Neural progenitor cell (in vitro differentiated cells): ENCODE data around the gene MCL1.

Source experiments
- EZH2phosphoT487 ChIP-seq: fragments of 200-600 bp; sonication (generic); IDR thresholded peaks from 2 replicates; pipeline ENCODE4 v1.6.1; 2017; ENCODE audit warnings: antibody characterized with exemption
- TF ChIP-seq, protein P1 (sequence below): fragments of 200-600 bp; sonication (generic); IDR thresholded peaks from 2 replicates; pipeline ENCODE4 v1.5.1; 2017; ENCODE audit warnings: antibody characterized with exemption, mild to moderate bottlenecking

DNA sequence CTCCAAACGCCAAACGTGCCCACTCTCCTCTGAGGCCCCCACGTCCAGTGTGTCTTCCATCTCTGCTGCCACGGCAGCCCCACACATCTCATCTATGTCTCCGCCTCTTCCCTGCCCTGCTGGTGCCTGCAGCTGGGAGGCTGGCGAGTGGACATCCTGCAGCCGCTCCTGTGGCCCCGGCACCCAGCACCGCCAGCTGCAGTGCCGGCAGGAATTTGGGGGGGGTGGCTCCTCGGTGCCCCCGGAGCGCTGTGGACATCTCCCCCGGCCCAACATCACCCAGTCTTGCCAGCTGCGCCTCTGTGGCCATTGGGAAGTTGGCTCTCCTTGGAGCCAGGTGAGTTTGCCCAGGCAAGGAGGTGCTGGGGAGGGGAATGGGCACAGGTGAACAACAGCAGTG lies 21.6 kb downstream of the MCL1 start:
- TF ChIP-seq, protein P1, sequence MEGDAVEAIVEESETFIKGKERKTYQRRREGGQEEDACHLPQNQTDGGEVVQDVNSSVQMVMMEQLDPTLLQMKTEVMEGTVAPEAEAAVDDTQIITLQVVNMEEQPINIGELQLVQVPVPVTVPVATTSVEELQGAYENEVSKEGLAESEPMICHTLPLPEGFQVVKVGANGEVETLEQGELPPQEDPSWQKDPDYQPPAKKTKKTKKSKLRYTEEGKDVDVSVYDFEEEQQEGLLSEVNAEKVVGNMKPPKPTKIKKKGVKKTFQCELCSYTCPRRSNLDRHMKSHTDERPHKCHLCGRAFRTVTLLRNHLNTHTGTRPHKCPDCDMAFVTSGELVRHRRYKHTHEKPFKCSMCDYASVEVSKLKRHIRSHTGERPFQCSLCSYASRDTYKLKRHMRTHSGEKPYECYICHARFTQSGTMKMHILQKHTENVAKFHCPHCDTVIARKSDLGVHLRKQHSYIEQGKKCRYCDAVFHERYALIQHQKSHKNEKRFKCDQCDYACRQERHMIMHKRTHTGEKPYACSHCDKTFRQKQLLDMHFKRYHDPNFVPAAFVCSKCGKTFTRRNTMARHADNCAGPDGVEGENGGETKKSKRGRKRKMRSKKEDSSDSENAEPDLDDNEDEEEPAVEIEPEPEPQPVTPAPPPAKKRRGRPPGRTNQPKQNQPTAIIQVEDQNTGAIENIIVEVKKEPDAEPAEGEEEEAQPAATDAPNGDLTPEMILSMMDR = no peak
- TF ChIP-seq EZH2phosphoT487 = no peak
